Activated CD8-positive, alpha-beta T cell treated with anti-CD3 and anti-CD28 coated beads for 36 hours (primary cell): ENCODE measurements around the gene CNN2. TPM values are rescaled to one million over a fixed set of nuclear protein-coding genes. Genes with fewer than 3 reads are reported as not detected.

Experiments used
- ATAC-seq: fragments of 200-7000 bp; cut with Tn5 transposase; one replicate; pipeline ENCODE4 v1.10.0; 2021; ENCODE audit warnings: mild to moderate bottlenecking, moderate library complexity
- CTCF ChIA-PET: fragments of 350-600 bp; sonication (Branson Sonifier 250); formaldehyde crosslinking; loops from one replicate; lab custom pipeline; 2021; ENCODE audit warnings: antibody characterized with exemption; lab: Charles Lee
- POLR2A ChIA-PET: fragments of 350-600 bp; sonication (Branson Sonifier 250); formaldehyde crosslinking; loops from one replicate; lab custom pipeline; 2021; ENCODE audit warnings: antibody characterized with exemption; lab: Charles Lee
- DNase-seq: peaks from one replicate; pipeline ENCODE4 v3.0.0-alpha.2; 2020
- H3K27ac Mint-ChIP-seq: one replicate; pipeline ENCODE4 v1.8.0; 2021; ENCODE audit warnings: mild to moderate bottlenecking, mixed read lengths
- H3K27me3 Mint-ChIP-seq: one replicate; pipeline ENCODE4 v1.8.0; 2021; ENCODE audit warnings: mixed read lengths
- H3K36me3 Mint-ChIP-seq: one replicate; pipeline ENCODE4 v1.8.0; 2021; ENCODE audit warnings: low read depth, mixed read lengths
- H3K4me1 Mint-ChIP-seq: one replicate; pipeline ENCODE4 v1.8.0; 2021; ENCODE audit warnings: low read depth, mixed read lengths
- H3K4me3 Mint-ChIP-seq: one replicate; pipeline ENCODE4 v1.8.0; 2021; ENCODE audit warnings: mild to moderate bottlenecking, moderate library complexity, mixed read lengths
- H3K9me3 Mint-ChIP-seq: one replicate; pipeline ENCODE4 v1.8.0; 2021; ENCODE audit warnings: mixed read lengths
- intact Hi-C: fragments of 100-400 bp; cut with micrococcal nuclease; formaldehyde crosslinking; loops from one replicate; pipeline ENCODE4 v1.10.0; 2022
- total RNA-seq, 2 experiments: library from RNA; stranded (reverse); gene quantifications; one replicate each; pipeline ENCODE4 v1.2.3, GENCODE V29; 2021
- TF ChIP-seq, protein P1 (sequence below): fragments of 200-600 bp; IDR thresholded peaks from one replicate; pipeline ENCODE4 v1.8.0; 2022; ENCODE audit warnings: antibody characterized with exemption, mild to moderate bottlenecking

The CNN2 gene
- total RNA-seq, 2 experiments from 2014 or later: 97.4 to 98.3 TPM

DNA sequence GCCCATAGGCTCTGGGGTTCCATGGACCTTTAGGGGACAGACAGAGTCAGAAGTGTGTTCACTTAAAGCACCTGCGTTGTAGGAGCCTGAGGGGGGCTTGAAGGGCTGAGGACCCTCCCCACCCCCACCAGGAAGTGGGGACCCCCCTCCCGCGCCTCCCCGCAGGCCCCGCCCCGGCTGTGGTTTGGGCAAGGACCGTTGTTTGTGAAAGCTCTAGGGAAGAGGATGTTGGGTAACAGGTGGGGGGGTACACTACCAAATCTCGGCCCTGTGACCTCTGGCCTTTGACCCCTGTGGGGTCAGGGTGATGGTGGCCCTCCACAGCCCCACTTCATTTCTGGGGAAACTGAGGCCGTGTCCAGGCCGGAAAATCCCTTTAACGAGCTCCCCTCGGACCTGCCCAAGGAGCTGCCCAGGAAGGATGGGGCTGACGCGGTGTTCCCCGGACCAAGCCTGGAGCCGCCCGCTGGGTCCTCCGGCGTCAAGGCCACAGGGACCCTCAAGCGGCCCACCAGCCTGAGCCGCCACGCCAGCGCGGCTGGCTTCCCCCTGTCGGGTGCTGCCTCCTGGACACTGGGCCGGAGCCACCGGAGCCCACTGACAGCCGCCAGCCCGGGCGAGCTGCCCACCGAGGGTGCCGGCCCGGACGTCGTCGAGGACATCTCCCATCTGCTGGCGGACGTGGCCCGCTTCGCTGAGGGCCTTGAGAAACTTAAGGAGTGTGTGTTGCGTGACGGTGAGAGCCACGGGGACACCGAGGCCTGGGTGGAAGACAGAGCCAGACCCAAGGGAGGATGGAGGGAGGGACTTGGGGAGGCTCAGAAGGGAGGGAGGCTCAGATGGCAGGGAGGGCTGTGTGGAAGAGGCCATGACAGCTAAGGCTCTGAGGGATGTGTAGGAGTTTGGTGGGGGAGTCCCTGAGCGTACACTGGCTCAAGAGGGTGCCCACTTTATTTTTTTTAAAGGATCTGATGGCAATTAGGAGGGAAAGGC, 41.9 kb downstream of the CNN2 start:
- Mint-ChIP-seq H3K27ac (peak overlapping the region; percentile 87), H3K9me3 (peaks cover 1% of the 10 kb centered on the region), H3K27me3 (no peaks in the 10 kb centered on the region), H3K36me3 (peaks cover 41% of the 10 kb centered on the region), H3K4me1 (peaks cover 48% of the 10 kb centered on the region), H3K4me3 (peak overlapping the region; percentile 84)
- CTCF ChIA-PET: interaction anchor here (1.7 to 4.4 kb wide), 5 partner anchors 9 to 176 kb away, joined by 6 to 22 read pairs (median 10); partner anchors contain the start of gene ABCA7
- TF ChIP-seq, protein P1, sequence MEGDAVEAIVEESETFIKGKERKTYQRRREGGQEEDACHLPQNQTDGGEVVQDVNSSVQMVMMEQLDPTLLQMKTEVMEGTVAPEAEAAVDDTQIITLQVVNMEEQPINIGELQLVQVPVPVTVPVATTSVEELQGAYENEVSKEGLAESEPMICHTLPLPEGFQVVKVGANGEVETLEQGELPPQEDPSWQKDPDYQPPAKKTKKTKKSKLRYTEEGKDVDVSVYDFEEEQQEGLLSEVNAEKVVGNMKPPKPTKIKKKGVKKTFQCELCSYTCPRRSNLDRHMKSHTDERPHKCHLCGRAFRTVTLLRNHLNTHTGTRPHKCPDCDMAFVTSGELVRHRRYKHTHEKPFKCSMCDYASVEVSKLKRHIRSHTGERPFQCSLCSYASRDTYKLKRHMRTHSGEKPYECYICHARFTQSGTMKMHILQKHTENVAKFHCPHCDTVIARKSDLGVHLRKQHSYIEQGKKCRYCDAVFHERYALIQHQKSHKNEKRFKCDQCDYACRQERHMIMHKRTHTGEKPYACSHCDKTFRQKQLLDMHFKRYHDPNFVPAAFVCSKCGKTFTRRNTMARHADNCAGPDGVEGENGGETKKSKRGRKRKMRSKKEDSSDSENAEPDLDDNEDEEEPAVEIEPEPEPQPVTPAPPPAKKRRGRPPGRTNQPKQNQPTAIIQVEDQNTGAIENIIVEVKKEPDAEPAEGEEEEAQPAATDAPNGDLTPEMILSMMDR: no peak
- intact Hi-C loops: no loop called here
- ATAC-seq: peak; percentile 11
- POLR2A ChIA-PET: interaction anchor here (0.6 to 4.7 kb wide), 22 partner anchors 8 to 829 kb away, joined by 3 to 29 read pairs (median 6); partner anchors contain the start of genes ABCA7, CIRBP, CNN2 and GPX4
- DNase-seq: peak; percentile 77

DNA sequence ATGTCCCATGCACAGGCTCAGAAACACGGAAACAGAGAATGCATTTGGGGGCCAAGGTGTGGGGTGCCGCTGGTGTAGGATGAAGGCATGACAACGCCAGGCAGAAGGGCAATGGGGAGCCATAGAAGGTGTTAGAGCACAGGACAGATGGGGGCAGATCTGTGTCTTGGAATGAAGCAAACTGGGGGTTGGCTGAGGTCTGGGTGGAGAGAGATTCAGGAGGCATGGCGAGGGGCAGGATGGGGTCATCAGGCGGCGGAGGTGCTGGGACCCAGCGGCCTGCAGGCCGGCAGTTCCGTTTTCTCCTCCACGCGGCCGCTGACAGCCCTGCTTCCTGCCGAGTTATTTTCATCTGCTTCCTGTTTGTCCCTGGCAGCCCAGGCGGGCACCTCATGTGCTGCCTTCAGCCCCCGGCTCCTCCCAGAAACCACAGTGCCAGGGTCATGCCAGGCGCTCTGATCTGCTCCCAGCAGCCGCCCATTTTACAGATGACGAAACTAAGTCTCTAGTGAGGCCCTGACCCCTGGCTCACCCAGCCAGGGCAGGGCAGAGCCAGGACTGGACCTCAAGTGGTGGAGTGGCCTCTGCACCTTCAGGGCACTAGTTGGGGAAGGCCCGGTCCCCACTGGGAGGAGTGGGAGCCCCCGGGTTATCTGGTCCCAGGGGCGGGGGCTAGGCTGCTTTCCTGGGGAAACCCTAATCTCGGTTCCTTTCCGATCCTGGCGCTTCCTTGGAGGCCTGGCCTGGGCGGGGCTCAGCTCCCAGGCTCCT, 42.8 kb downstream of the CNN2 start:
- intact Hi-C loops: no loop called here
- H3K36me3 Mint-ChIP-seq: peaks cover 45% of the 10 kb centered on the region
- DNase-seq (peak; percentile 77), ATAC-seq (peak; percentile 12)
- H3K27me3 Mint-ChIP-seq: no peaks in the 10 kb centered on the region
- peaks cover 54% of the 10 kb centered on the region for H3K4me1 Mint-ChIP-seq
- H3K27ac Mint-ChIP-seq: peak overlapping the region; percentile 87
- H3K9me3 Mint-ChIP-seq: no peaks in the 10 kb centered on the region
- ChIA-PET CTCF (interaction anchor here (2.2 kb wide), 1 partner anchor 175 kb away, joined by 6 read pairs; no protein-coding TSS in a partner anchor), POLR2A (interaction anchor here (1.2 to 12.2 kb wide), 6 partner anchors 7 to 47 kb away, joined by 6 to 148 read pairs (median 22); partner anchors contain the start of genes GPX4 and RNU6-2)
- peak overlapping the region; percentile 84 for H3K4me3 Mint-ChIP-seq
- TF ChIP-seq, protein P1: no peak

DNA sequence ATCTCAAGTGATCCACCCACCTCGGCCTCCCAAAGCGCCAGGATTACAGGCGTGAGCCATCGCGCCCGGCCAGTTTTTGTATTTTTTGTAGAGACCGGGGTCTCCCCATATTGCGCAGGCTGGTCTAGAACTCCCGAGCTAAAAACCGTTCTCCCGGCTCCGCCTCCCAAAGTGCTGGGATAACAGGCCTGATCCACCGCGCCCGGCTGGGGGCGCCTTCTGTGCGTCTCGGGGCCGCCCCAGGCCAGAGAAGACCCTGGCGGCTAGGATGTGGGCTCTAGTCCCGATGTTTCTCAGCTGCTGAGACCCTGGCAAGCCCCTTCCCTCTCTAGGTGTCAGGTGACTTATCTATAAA, 44.1 kb downstream of the CNN2 start:
- ChIA-PET CTCF (interaction anchor here (1.6 kb wide), 1 partner anchor 41 kb away, joined by 4 read pairs; no protein-coding TSS in a partner anchor), POLR2A (interaction anchor here (0.8 to 12.2 kb wide), 5 partner anchors 10 to 36 kb away, joined by 3 to 148 read pairs (median 6); no protein-coding TSS in a partner anchor)
- no peak for DNase-seq
- no peaks in the 10 kb centered on the region for H3K27me3 Mint-ChIP-seq
- TF ChIP-seq, protein P1: no peak
- intact Hi-C loops: no loop called here
- peak overlapping the region; percentile 76 for H3K27ac Mint-ChIP-seq
- H3K36me3 Mint-ChIP-seq: peaks cover 50% of the 10 kb centered on the region
- peaks cover 49% of the 10 kb centered on the region for H3K4me1 Mint-ChIP-seq
- ATAC-seq: no peak
- H3K9me3 Mint-ChIP-seq: no peaks in the 10 kb centered on the region
- H3K4me3 Mint-ChIP-seq: no peak overlapping the region

DNA sequence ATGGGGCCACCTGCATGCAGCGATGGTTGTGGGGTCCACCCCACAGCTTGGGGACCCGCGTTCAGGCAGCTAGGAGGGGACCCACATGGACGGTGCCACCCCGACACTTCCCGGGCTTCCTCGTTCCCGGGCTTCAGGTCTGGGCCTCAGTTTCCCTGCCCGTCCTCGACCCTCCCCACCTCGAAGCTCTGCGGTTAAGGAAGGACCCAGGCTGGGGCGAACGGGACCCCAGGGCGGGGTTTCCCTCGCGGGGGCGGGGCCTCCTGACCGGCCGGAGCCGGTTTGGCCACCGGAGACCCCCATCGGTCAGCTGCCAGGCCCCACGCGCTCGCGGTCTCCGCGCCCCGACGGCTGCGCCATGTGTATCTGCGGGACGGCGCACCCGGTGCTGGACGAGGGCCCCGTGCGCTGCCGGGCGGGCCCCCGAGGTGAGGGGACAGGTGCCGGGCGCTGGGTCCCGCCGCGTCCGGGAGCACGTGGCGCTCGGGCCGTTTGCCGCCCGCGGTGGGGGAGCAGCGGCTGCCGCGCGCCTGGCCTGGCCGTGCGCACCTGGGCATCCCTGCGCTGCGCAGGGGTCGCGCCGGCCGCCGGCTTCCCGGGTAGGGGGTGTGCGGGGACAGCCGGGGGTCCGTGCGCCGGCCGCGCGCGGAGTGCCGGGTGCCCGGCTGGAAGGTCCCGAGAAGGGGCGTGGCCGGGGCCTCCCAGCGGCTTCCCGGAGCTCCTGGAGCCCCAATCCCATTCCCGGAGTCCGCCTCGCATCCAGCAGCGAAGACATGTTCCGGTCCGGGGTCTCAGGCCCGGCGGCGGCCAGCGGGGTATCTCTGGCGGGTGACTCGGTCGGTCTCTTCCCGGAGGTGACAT, 44.8 kb downstream of the CNN2 start:
- Mint-ChIP-seq H3K27me3 (no peaks in the 10 kb centered on the region), H3K4me1 (peaks cover 49% of the 10 kb centered on the region), H3K36me3 (peaks cover 56% of the 10 kb centered on the region), H3K27ac (peak overlapping the region; percentile 84), H3K9me3 (no peaks in the 10 kb centered on the region), H3K4me3 (peak overlapping the region; percentile 71)
- intact Hi-C loops: no loop called here
- TF ChIP-seq, protein P1: no peak
- ATAC-seq (no peak), DNase-seq (no peak)
- POLR2A ChIA-PET: interaction anchor here (0.8 to 12.2 kb wide), 7 partner anchors 10 to 60 kb away, joined by 3 to 148 read pairs (median 6); partner anchors contain the start of gene CNN2
- CTCF ChIA-PET: interaction anchor here (1.6 kb wide), 1 partner anchor 41 kb away, joined by 4 read pairs; no protein-coding TSS in a partner anchor
